Measurements from ENCODE around the gene EXOC6B. TPM values are rescaled to one million over a fixed set of nuclear protein-coding genes. Genes with fewer than 3 reads are reported as not detected.

Gene EXOC6B
- total RNA-seq, 2 experiments from 2014 or later: 16.9 to 17.5 TPM

- Histone ChIP-seq H3K4me3 (ENCODE audit: low read length) (no peak overlapping the region), H3K27me3 (ENCODE audit: control insufficient read depth in 1 of 2, insufficient read depth in 2 of 2, low read length in 2 of 2) (no peaks in the 10 kb centered on the region), H3K9me3 (ENCODE audit: control insufficient read depth in 1 of 2, insufficient read depth in 1 of 2, low read length in 2 of 2) (no peaks in the 10 kb centered on the region), H3K36me3 (ENCODE audit: insufficient read depth, low read length) (no peaks in the 10 kb centered on the region), H3K4me1 (ENCODE audit: insufficient read depth, low read length) (no peaks in the 10 kb centered on the region), H3K27ac (ENCODE audit: low read depth in 1 of 2, low read length in 2 of 2) (no peak overlapping the region)
- no peak for DNase-seq
- Mint-ChIP-seq H3K4me1 (ENCODE audit: low read depth) (no peaks in the 10 kb centered on the region), H3K9me3 (no peaks in the 10 kb centered on the region), H3K27ac (no peak overlapping the region), H3K36me3 (ENCODE audit: low read depth) (peaks cover 9% of the 10 kb centered on the region), H3K4me3 (no peak overlapping the region), H3K27me3 (no peaks in the 10 kb centered on the region)
- POLR2A ChIA-PET: no interaction called here
- TF ChIP-seq CTCF (IDR thresholded peaks at IDR 0.05): no peak
- intact Hi-C loops (cut with DNase I, micrococcal nuclease): no loop called here
- CTCF ChIA-PET: no interaction called here
- ATAC-seq (ENCODE audit: poor library complexity): no peak
Observed at GRCh38 chr2:72512376-72512775, 313.5 kb downstream of the EXOC6B start.

GRCh38 chr2:72511906-72512305, 313.9 kb downstream of the EXOC6B start:
- no peaks in the 10 kb centered on the region for H3K9me3 Mint-ChIP-seq
- H3K9me3 ChIP-seq (ENCODE audit: control insufficient read depth in 1 of 2, insufficient read depth in 1 of 2, low read length in 2 of 2): no peaks in the 10 kb centered on the region
- intact Hi-C loops (cut with DNase I, micrococcal nuclease): no loop called here
- no peaks in the 10 kb centered on the region for H3K36me3 ChIP-seq (ENCODE audit: insufficient read depth, low read length)
- CTCF ChIA-PET: no interaction called here
- H3K4me3 ChIP-seq (ENCODE audit: low read length): no peak overlapping the region
- no peaks in the 10 kb centered on the region for H3K27me3 Mint-ChIP-seq
- ATAC-seq (ENCODE audit: poor library complexity) (no peak), DNase-seq (no peak)
- H3K4me1 ChIP-seq (ENCODE audit: insufficient read depth, low read length): no peaks in the 10 kb centered on the region
- H3K27ac Mint-ChIP-seq: no peak overlapping the region
- TF ChIP-seq CTCF (IDR thresholded peaks at IDR 0.05): no peak
- H3K4me3 Mint-ChIP-seq: no peak overlapping the region
- POLR2A ChIA-PET: no interaction called here
- H3K27me3 ChIP-seq (ENCODE audit: control insufficient read depth in 1 of 2, insufficient read depth in 2 of 2, low read length in 2 of 2): no peaks in the 10 kb centered on the region
- no peak overlapping the region for H3K27ac ChIP-seq (ENCODE audit: low read depth in 1 of 2, low read length in 2 of 2)
- H3K4me1 Mint-ChIP-seq (ENCODE audit: low read depth): no peaks in the 10 kb centered on the region
- H3K36me3 Mint-ChIP-seq (ENCODE audit: low read depth): peaks cover 9% of the 10 kb centered on the region

- Mint-ChIP-seq H3K4me1 (ENCODE audit: low read depth) (no peaks in the 10 kb centered on the region), H3K27me3 (no peaks in the 10 kb centered on the region), H3K27ac (no peak overlapping the region), H3K4me3 (no peak overlapping the region), H3K36me3 (ENCODE audit: low read depth) (peaks cover 66% of the 10 kb centered on the region), H3K9me3 (no peaks in the 10 kb centered on the region)
- no peaks in the 10 kb centered on the region for H3K36me3 ChIP-seq (ENCODE audit: insufficient read depth, low read length)
- H3K4me3 ChIP-seq (ENCODE audit: low read length): no peak overlapping the region
- DNase-seq (no peak), ATAC-seq (ENCODE audit: poor library complexity) (no peak)
- H3K9me3 ChIP-seq (ENCODE audit: control insufficient read depth in 1 of 2, insufficient read depth in 1 of 2, low read length in 2 of 2): no peaks in the 10 kb centered on the region
- intact Hi-C loops (cut with DNase I, micrococcal nuclease): no loop called here
- ChIA-PET POLR2A (no interaction called here), CTCF (no interaction called here)
- TF ChIP-seq CTCF (IDR thresholded peaks at IDR 0.05): no peak
- no peaks in the 10 kb centered on the region for H3K27me3 ChIP-seq (ENCODE audit: control insufficient read depth in 1 of 2, insufficient read depth in 2 of 2, low read length in 2 of 2)
- H3K27ac ChIP-seq (ENCODE audit: low read depth in 1 of 2, low read length in 2 of 2): no peak overlapping the region
- no peaks in the 10 kb centered on the region for H3K4me1 ChIP-seq (ENCODE audit: insufficient read depth, low read length)
Observed at GRCh38 chr2:72497763-72498162, 328.1 kb downstream of the EXOC6B start.
